GM18868 (cell line): ENCODE results near the gene CELSR2.
"Not testable (repeated sequence)": the region's sequence is repeated elsewhere in the genome, so short reads cannot be mapped to it uniquely, and the experiment has no call there.

Experiments
- ATAC-seq: cut with Tn5 transposase; IDR thresholded peaks from one replicate; pipeline ENCODE4 v1.9.1; 2021; ENCODE audit warnings: mild to moderate bottlenecking, moderate library complexity; ENCODE audit not compliant: unreplicated experiment

The CELSR2 gene

GRCh38 chr1:109248797-109249629, at the start of gene CELSR2:
Gene CELSR2 (plus strand): TSS chr1:109249539. CDS start chr1:109250080, 541 bp downstream.
- peak; percentile 86 for ATAC-seq

GRCh38 chr1:109199710-109200109, 49.6 kb upstream of the CELSR2 start:
- no peak for ATAC-seq

- ATAC-seq = peak; percentile 60
Observed at GRCh38 chr1:109201123-109201703, 48.1 kb upstream of the CELSR2 start.

- no peak for ATAC-seq
Observed at GRCh38 chr1:109204484-109204883, 44.9 kb upstream of the CELSR2 start.

- ATAC-seq = no peak
Observed at GRCh38 chr1:109206339-109206738, 43.0 kb upstream of the CELSR2 start.

- no peak for ATAC-seq
Observed at GRCh38 chr1:109207467-109208103, 41.8 kb upstream of the CELSR2 start.

GRCh38 chr1:109208394-109208793, 40.9 kb upstream of the CELSR2 start:
- no peak for ATAC-seq

- ATAC-seq = no peak
Observed at GRCh38 chr1:109208836-109209463, 40.4 kb upstream of the CELSR2 start.

GRCh38 chr1:109210058-109210457, 39.3 kb upstream of the CELSR2 start:
- no peak for ATAC-seq

GRCh38 chr1:109213345-109213823, 36.0 kb upstream of the CELSR2 start:
- no peak for ATAC-seq

GRCh38 chr1:109213824-109214693, 35.3 kb upstream of the CELSR2 start, which contains the start of gene SARS1:
Gene SARS1 (plus strand): TSS chr1:109213918. CDS start chr1:109213993, 75 bp downstream.
- ATAC-seq = peak; percentile 80

- ATAC-seq = no peak
Observed at GRCh38 chr1:109214695-109215623, 34.4 kb upstream of the CELSR2 start.

GRCh38 chr1:109216662-109217061, 32.7 kb upstream of the CELSR2 start:
- no peak for ATAC-seq

- ATAC-seq = no peak
Observed at GRCh38 chr1:109218516-109218915, 30.8 kb upstream of the CELSR2 start.

- ATAC-seq = not testable (repeated sequence)
Observed at GRCh38 chr1:109221201-109221600, 28.1 kb upstream of the CELSR2 start.

GRCh38 chr1:109225308-109225707, 24.0 kb upstream of the CELSR2 start:
- no peak for ATAC-seq

GRCh38 chr1:109225711-109226445, 23.5 kb upstream of the CELSR2 start:
- ATAC-seq = no peak

GRCh38 chr1:109228167-109228566, 21.2 kb upstream of the CELSR2 start:
- ATAC-seq = no peak
